Activated T-cell treated with anti-CD3 and anti-CD28 coated beads, Interleukin-2, amount 50 U/mL, for 48 hours (primary cell): Measurements from ENCODE around the gene LYPD6.

Source experiments
- DNase-seq, 2 experiments: peaks; one replicate each; pipeline ENCODE4 v3.0.0-alpha.2; 2020

LYPD6 gene

GRCh38 chr2:149353421-149353820 lies 23.0 kb downstream of the LYPD6 start:
- DNase-seq, result no peak

- DNase-seq, result no peak
Measured at GRCh38 chr2:149355716-149356422, 25.5 kb downstream of the LYPD6 start.

GRCh38 chr2:149357058-149357457 lies 26.7 kb downstream of the LYPD6 start:
- no peak for DNase-seq

DNA sequence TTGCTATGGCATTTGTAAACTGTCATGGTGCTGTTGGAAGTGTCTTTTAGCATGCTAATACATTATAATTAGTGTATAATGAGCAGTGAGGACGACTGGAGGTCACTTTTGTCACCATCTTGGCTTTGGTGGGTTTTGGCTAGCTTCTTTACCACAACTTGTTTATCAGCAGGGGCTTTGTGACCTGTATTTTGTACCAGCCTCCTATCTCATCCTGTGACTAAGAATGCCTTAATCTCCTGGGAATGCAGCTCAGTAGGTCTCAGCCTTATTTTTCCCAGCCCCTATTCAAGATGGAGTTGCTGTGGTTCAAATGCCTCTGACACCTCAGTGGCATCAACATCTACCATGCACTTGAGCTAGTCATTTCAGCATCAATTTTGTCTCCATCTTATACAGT lies 29.7 kb downstream of the LYPD6 start:
- DNase-seq, result no peak

DNA sequence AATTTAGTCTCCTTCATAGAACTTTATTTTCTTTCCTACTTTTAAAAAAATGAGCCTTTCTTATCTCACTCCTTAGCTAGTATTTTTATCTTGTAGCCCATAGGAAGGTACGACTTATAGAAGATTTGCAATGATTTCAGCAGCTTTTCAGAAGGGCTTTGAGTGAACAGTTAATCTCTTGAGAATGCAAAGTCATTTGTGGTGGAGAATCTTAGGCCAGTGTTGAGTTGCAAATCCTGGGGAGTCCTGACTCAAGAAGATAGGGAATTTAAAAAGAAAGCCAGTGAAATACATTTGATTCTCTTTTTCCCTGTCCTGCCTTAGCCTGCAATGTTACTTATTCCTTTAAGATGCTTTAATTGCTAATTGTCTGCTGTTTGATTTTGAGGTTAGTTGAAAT lies 33.6 kb downstream of the LYPD6 start:
- DNase-seq, result no peak

DNA sequence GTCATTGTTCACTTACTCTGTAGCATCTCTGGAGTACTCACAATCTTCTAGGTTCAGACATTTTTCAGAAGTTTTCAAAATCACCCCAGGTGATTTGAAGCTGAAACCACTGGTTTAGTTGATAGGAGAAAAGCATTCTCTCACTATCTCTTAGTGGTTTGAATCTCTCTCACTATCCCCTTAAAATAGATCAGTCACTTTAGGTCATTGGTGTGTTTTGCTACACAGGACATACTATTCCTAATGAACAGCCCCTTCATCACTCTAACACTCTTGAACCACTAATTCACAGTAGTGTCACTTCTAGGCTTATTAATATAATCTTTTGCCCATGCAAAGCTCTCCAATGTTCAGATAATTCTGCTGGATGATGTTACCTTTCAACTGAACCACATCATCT lies 34.5 kb downstream of the LYPD6 start:
- no peak for DNase-seq

DNA sequence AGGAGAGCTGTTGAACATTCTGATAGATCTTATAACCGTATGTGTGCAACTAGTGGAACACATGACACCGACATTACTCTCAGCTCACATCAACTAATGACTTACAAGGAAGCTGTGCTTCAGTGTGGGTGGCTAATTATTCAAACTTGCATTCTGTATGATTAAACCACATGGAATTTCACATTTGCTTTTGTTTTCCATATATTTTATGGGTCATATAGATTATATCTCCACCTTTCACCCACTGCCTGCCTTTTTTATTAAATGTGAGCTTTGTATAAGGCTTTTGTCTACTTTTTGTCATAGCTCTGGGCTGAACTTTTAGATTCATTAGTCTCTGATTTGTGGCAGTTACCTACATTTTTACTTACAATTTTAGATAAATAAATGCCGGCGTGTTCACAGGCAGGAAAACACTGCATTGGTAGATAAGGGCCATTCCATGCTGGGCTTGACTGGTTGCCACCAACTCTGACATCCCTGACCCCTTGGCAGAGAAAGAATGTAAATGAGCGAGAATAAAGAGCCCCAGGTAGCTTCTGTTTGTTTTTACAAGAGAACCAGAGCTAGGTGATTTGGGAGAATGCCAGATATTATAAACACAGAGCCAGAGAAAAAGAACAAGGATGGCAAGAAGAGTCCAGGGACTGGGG lies 35.7 kb downstream of the LYPD6 start:
- DNase-seq, result no peak

GRCh38 chr2:149370061-149370775 lies 39.8 kb downstream of the LYPD6 start:
- DNase-seq, result no peak

- DNase-seq, result no peak
Measured at GRCh38 chr2:149371476-149371875, 41.1 kb downstream of the LYPD6 start.

DNA sequence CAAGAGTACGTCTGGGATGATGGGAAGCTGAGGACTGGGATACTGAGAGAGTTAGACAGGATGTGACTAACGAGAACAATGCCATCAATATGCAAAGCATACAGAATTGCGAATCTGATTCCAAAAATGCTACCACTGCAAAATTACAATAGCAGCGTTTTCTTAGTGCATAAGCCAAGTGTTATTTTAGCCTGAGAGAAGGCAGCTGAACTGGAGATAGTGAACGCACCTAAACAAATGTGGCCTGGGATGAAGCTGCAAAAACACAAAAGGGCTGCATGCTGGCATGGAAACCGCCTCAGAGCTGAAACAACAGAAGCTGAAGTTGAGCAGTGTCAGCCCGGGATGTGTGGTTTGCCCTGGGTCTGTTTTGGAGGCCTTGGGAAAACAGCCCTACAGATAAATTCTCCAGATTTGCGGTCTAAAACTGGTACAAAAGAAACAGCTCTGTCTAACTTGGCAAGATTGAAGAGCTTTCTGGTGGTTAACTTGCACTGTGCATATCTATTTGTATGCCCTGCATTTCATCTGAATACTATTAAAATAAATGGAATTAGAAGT lies 45.5 kb downstream of the LYPD6 start:
- no peak for DNase-seq

GRCh38 chr2:149380205-149380604 lies 49.8 kb downstream of the LYPD6 start:
- no peak for DNase-seq

- DNase-seq, result no peak
Measured at GRCh38 chr2:149383340-149383739, 53.0 kb downstream of the LYPD6 start.

- no peak for DNase-seq
Measured at GRCh38 chr2:149385350-149385749, 55.0 kb downstream of the LYPD6 start.

GRCh38 chr2:149387411-149387810 lies 57.0 kb downstream of the LYPD6 start:
- DNase-seq, result no peak

DNA sequence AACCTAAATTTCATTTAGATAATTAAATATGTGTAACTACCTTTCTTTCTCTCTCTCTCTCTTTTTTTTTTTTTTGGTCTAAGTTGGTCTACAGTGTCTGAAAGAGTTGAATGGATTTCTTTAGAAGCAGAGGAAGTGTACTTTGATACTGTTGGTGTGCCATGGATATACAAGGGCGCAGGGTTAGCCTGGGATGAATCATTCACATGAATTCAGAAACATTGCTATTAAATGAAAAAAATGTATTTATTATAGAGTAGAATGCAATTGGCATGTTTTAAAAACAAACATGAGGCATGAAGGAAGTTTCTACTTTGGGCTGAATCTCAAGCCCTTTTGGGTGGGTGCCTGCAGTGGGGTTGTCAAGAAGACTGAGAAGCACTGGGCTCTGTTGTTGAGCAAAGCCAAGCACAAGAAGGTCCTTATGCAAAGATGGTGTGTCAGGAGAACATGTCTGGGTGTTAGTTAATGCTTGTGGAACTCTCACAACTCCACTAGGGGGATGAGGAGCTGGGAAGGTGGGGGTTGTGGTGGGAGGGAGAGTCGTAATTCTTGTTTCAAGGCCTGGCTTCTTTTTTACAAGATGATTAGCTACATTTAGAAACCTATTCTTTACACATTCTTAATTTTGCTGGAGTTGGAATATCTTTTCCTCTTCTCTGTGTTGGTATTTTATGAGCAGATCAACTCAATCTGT lies 57.9 kb downstream of the LYPD6 start:
- DNase-seq, result no peak

DNA sequence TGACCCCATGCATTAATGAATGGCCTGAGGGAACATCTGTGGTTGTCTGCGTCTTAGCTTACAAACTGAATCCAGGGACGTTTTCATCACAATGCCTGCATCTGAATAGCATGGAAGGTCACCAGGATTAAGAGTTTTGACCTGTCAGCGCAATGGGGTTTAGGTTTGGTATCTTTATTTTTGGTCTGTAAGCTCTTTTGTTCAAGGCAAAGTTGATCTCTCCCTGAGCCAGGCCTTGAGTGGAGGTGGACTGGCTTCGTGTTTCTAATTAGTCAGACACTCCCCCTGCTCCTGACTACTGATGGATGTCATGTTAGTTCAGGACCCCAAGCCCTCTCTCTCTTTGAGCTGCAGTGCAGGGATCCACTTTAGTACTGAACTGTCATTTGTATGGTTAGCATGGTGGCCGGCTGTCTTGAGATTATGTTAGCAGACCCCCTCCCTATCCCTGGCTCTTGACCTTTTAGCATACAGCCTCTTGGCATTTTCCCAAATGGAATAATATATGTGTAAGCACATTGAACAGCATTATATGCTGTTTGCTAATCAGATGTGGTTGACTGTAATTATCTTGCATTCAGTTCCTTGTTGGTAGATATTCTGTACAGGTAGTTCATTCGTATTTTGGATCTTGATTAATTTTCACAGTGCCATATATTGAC lies 59.2 kb downstream of the LYPD6 start:
- no peak for DNase-seq

DNA sequence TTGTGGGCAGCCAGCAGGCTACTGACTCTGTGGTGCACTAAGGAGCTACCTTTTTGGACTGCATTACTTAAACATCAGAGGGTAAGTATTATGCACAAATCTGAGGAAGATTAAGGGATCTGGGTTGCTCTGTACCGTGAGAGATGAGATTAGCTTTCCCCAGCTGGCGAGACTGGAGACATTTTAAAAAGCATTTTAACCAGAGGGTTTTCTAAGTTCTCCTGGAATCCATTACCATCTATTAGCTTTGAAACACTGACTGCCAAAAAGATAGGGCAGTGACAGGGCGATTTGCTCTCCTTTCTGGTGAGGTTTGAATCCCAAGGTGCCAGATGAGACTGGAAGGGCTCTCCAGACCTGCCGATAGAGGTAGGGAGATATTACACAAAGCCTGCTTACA lies 63.2 kb downstream of the LYPD6 start:
- no peak for DNase-seq

- DNase-seq, result no peak
Measured at GRCh38 chr2:149394864-149395263, 64.5 kb downstream of the LYPD6 start.

- no peak for DNase-seq
Measured at GRCh38 chr2:149399934-149400615, 69.7 kb downstream of the LYPD6 start.

DNA sequence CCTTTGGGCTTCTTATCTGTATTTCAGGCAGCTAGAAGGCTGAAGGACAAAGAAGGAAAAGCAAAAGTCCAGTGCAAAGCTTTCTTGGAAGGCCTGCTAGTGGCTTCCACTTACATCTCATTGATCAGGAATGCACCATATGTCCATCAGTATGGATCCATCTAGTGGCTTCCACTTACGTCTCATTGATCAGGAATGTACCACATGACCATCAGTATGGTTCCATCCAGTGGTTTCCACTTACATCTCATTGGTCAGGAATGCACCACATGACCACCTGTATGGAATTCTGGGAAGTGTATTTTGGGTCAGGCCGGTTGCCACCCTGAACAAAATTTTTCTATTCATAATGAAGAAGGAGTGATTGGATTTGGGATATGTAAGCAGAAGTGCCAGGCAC lies 70.6 kb downstream of the LYPD6 start:
- no peak for DNase-seq

- no peak for DNase-seq
Measured at GRCh38 chr2:149409506-149409905, 79.1 kb downstream of the LYPD6 start.
